SK-N-SH treated with all-trans-retinoic acid at 6 μM for 48 hours (cell line): ENCODE results near the gene IFNG-AS1.

Experiments
- ATAC-seq: fragments of 200-7000 bp; cut with Tn5 transposase; 3 replicates; pipeline ENCODE4 v1.9.1; 2020; ENCODE audit warnings: mild to moderate bottlenecking, moderate library complexity
- ARNTL ChIP-seq: fragments of 450-650 bp; formaldehyde crosslinking; IDR thresholded peaks from 2 replicates; pipeline ENCODE4 v1.5.0; 2020; ENCODE audit warnings: low read depth, mild to moderate bottlenecking, moderate library complexity, borderline replicate concordance
- CSDC2 ChIP-seq: fragments of 250-450 bp; sonication (Bioruptor Pico); IDR thresholded peaks from 2 replicates; pipeline ENCODE4 v1.5.0; 2020; ENCODE audit warnings: mild to moderate bottlenecking, moderate library complexity
- ESRRG ChIP-seq: fragments of 250-450 bp; sonication (Bioruptor Pico); IDR thresholded peaks from 2 replicates; pipeline ENCODE4 v1.6.1; 2021; ENCODE audit warnings: mild to moderate bottlenecking
- GLIS3 ChIP-seq: fragments of 250-450 bp; sonication (Bioruptor Pico); IDR thresholded peaks from 2 replicates; pipeline ENCODE4 v1.5.0; 2020; ENCODE audit warnings: mild to moderate bottlenecking, moderate library complexity
- ISL1 ChIP-seq: fragments of 250-450 bp; sonication (Bioruptor Pico); IDR thresholded peaks from 2 replicates; pipeline ENCODE4 v2.1.2; 2022; ENCODE audit warnings: mild to moderate bottlenecking, moderate library complexity
- OSR1 ChIP-seq: fragments of 250-450 bp; sonication (Bioruptor Pico); IDR thresholded peaks from 2 replicates; pipeline ENCODE4 v1.8.0; 2022; ENCODE audit warnings: moderate library complexity, mild to moderate bottlenecking, inconsistent platforms
- PATZ1 ChIP-seq: fragments of 250-450 bp; sonication (Bioruptor Pico); IDR thresholded peaks from 2 replicates; pipeline ENCODE4 v1.8.0; 2020; ENCODE audit warnings: mild to moderate bottlenecking, moderate library complexity, borderline replicate concordance
- POU6F1 ChIP-seq: fragments of 250-450 bp; sonication (Bioruptor Pico); IDR thresholded peaks from 2 replicates; pipeline ENCODE4 v1.8.0; 2021; ENCODE audit warnings: low read depth, mild to moderate bottlenecking, moderate library complexity, borderline replicate concordance
- PPARA ChIP-seq: fragments of 250-450 bp; sonication (Bioruptor Pico); IDR thresholded peaks from 2 replicates; pipeline ENCODE4 v1.5.0; 2020; ENCODE audit warnings: mild to moderate bottlenecking, borderline replicate concordance
- RARB ChIP-seq: fragments of 250-450 bp; sonication (Bioruptor Pico); IDR thresholded peaks from 2 replicates; pipeline ENCODE4 v1.8.0; 2021; ENCODE audit warnings: mild to moderate bottlenecking, moderate library complexity
- SNAI2 ChIP-seq: fragments of 250-450 bp; sonication (Bioruptor Pico); IDR thresholded peaks from 2 replicates; pipeline ENCODE4 v1.5.0; 2020; ENCODE audit warnings: mild to moderate bottlenecking, moderate library complexity
- TCF4 ChIP-seq: fragments of 250-450 bp; sonication (Bioruptor Pico); IDR thresholded peaks from 2 replicates; pipeline ENCODE4 v1.8.0; 2021; ENCODE audit warnings: mild to moderate bottlenecking, moderate library complexity, borderline replicate concordance
- TOX ChIP-seq: fragments of 250-450 bp; sonication (Bioruptor Pico); IDR thresholded peaks from 2 replicates; pipeline ENCODE4 v1.8.0; 2021; ENCODE audit warnings: mild to moderate bottlenecking, moderate library complexity, borderline replicate concordance
- ZC3H10 ChIP-seq: fragments of 250-450 bp; sonication (Bioruptor Pico); IDR thresholded peaks from 2 replicates; pipeline ENCODE4 v1.5.1; 2021; ENCODE audit warnings: mild to moderate bottlenecking, moderate library complexity
- ZFP3 ChIP-seq: fragments of 250-450 bp; sonication (Bioruptor Pico); IDR thresholded peaks from 2 replicates; pipeline ENCODE4 v1.5.0; 2020; ENCODE audit warnings: mild to moderate bottlenecking, moderate library complexity
- ZFP30 ChIP-seq: fragments of 450-650 bp; formaldehyde crosslinking; IDR thresholded peaks from 2 replicates; pipeline ENCODE4 v1.5.0; 2022; ENCODE audit warnings: mild to moderate bottlenecking, moderate library complexity
- ZNF565 ChIP-seq: fragments of 450-650 bp; formaldehyde crosslinking; conservative IDR thresholded peaks from 2 replicates; pipeline ENCODE4 v1.5.0; 2020; ENCODE audit warnings: low read depth, mild to moderate bottlenecking, moderate library complexity
- ZNF70 ChIP-seq: fragments of 450-650 bp; formaldehyde crosslinking; IDR thresholded peaks from 2 replicates; pipeline ENCODE4 v1.5.0; 2020; ENCODE audit warnings: mild to moderate bottlenecking, moderate library complexity
- ZNF8 ChIP-seq: fragments of 450-650 bp; formaldehyde crosslinking; IDR thresholded peaks from 2 replicates; pipeline ENCODE4 v1.5.0; 2020; ENCODE audit warnings: mild to moderate bottlenecking, moderate library complexity
- TF ChIP-seq, protein P1 (sequence below): fragments of 250-450 bp; sonication (Bioruptor Pico); IDR thresholded peaks from 2 replicates; pipeline ENCODE4 v1.5.0; 2020; ENCODE audit warnings: mild to moderate bottlenecking, moderate library complexity
- TF ChIP-seq, protein P2 (sequence below): fragments of 250-450 bp; sonication (Bioruptor Pico); IDR thresholded peaks from 2 replicates; pipeline ENCODE4 v1.5.1; 2020; ENCODE audit warnings: low read depth, mild to moderate bottlenecking, moderate library complexity
- TF ChIP-seq, protein P3 (sequence below): fragments of 250-450 bp; sonication (Bioruptor Pico); IDR thresholded peaks from 2 replicates; pipeline ENCODE4 v1.5.1; 2021; ENCODE audit warnings: mild to moderate bottlenecking, moderate library complexity

Gene IFNG-AS1

GRCh38 chr12:67944093-67944492 lies 45.2 kb upstream of the IFNG-AS1 start:
- TF ChIP-seq GLIS3 (CRISPR knock-in tag) (no peak), RARB (CRISPR knock-in tag) (no peak), ZNF8 (CRISPR knock-in tag) (no peak), PATZ1 (CRISPR knock-in tag) (no peak), OSR1 (CRISPR knock-in tag) (no peak), ZC3H10 (CRISPR knock-in tag) (no peak), SNAI2 (CRISPR knock-in tag) (no peak), ZFP3 (CRISPR knock-in tag) (no peak), TCF4 (CRISPR knock-in tag) (no peak)
- TF ChIP-seq, protein P1, sequence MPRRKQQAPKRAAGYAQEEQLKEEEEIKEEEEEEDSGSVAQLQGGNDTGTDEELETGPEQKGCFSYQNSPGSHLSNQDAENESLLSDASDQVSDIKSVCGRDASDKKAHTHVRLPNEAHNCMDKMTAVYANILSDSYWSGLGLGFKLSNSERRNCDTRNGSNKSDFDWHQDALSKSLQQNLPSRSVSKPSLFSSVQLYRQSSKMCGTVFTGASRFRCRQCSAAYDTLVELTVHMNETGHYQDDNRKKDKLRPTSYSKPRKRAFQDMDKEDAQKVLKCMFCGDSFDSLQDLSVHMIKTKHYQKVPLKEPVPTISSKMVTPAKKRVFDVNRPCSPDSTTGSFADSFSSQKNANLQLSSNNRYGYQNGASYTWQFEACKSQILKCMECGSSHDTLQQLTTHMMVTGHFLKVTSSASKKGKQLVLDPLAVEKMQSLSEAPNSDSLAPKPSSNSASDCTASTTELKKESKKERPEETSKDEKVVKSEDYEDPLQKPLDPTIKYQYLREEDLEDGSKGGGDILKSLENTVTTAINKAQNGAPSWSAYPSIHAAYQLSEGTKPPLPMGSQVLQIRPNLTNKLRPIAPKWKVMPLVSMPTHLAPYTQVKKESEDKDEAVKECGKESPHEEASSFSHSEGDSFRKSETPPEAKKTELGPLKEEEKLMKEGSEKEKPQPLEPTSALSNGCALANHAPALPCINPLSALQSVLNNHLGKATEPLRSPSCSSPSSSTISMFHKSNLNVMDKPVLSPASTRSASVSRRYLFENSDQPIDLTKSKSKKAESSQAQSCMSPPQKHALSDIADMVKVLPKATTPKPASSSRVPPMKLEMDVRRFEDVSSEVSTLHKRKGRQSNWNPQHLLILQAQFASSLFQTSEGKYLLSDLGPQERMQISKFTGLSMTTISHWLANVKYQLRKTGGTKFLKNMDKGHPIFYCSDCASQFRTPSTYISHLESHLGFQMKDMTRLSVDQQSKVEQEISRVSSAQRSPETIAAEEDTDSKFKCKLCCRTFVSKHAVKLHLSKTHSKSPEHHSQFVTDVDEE, result no peak
- TF ChIP-seq, protein P2, sequence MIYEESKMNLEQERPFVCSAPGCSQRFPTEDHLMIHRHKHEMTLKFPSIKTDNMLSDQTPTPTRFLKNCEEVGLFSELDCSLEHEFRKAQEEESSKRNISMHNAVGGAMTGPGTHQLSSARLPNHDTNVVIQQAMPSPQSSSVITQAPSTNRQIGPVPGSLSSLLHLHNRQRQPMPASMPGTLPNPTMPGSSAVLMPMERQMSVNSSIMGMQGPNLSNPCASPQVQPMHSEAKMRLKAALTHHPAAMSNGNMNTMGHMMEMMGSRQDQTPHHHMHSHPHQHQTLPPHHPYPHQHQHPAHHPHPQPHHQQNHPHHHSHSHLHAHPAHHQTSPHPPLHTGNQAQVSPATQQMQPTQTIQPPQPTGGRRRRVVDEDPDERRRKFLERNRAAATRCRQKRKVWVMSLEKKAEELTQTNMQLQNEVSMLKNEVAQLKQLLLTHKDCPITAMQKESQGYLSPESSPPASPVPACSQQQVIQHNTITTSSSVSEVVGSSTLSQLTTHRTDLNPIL (CRISPR knock-in tag), result no peak
- ATAC-seq, result no peak

DNA sequence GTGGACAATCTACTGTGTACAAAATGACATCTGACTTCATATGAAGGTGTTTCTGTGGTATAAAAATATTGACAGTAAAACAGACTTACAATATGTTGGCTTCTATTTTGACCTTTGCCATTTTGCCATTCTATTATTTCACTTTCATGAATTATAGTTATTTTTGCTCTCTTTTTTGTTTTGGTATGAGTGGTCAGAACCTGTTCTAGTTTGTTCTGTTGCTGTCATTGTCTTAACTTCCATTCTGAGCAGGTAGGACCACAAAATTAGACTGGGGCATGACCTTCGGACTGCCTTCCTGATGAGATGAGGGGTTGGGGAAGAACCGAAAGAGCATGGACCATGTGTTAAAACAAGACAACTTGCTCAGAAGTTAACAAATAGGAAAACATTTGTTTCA lies 36.5 kb upstream of the IFNG-AS1 start:
- ATAC-seq, result no peak
- TF ChIP-seq, protein P2 (CRISPR knock-in tag), result no peak
- TF ChIP-seq PPARA, result no peak
- TF ChIP-seq ZFP3 (CRISPR knock-in tag), result no peak
- TF ChIP-seq GLIS3 (CRISPR knock-in tag), result no peak
- no peak for TF ChIP-seq ISL1 (CRISPR knock-in tag)
- TF ChIP-seq OSR1 (CRISPR knock-in tag), result no peak
- no peak for TF ChIP-seq ZFP30 (CRISPR knock-in tag)
- no peak for TF ChIP-seq CSDC2 (CRISPR knock-in tag)
- TF ChIP-seq, protein P1, result no peak
- no peak for TF ChIP-seq TCF4 (CRISPR knock-in tag)
- TF ChIP-seq ZNF8 (CRISPR knock-in tag), result no peak
- no peak for TF ChIP-seq ESRRG (CRISPR knock-in tag)
- no peak for TF ChIP-seq ARNTL (CRISPR knock-in tag)
- TF ChIP-seq ZNF70 (CRISPR knock-in tag), result no peak
- TF ChIP-seq, protein P3, sequence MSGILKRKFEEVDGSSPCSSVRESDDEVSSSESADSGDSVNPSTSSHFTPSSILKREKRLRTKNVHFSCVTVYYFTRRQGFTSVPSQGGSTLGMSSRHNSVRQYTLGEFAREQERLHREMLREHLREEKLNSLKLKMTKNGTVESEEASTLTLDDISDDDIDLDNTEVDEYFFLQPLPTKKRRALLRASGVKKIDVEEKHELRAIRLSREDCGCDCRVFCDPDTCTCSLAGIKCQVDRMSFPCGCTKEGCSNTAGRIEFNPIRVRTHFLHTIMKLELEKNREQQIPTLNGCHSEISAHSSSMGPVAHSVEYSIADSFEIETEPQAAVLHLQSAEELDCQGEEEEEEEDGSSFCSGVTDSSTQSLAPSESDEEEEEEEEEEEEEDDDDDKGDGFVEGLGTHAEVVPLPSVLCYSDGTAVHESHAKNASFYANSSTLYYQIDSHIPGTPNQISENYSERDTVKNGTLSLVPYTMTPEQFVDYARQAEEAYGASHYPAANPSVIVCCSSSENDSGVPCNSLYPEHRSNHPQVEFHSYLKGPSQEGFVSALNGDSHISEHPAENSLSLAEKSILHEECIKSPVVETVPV, result no peak
- TF ChIP-seq POU6F1 (CRISPR knock-in tag), result no peak
- no peak for TF ChIP-seq ZNF565 (CRISPR knock-in tag)
- no peak for TF ChIP-seq TOX (CRISPR knock-in tag)
